GM12874 (cell line): ENCODE results near the gene ITPR3.
A peak's percentile ranks its signal among the peaks of the same experiment; 100 is the strongest.

Experiments
- TF ChIP-seq, protein P1 (sequence below): IDR thresholded peaks from 2 replicates; pipeline ENCODE4 v1.5.1; 2011; ENCODE audit warnings: low read depth, mild to moderate bottlenecking, control low read depth, low read length, moderate library complexity; ENCODE audit not compliant: insufficient read depth

Gene ITPR3

DNA sequence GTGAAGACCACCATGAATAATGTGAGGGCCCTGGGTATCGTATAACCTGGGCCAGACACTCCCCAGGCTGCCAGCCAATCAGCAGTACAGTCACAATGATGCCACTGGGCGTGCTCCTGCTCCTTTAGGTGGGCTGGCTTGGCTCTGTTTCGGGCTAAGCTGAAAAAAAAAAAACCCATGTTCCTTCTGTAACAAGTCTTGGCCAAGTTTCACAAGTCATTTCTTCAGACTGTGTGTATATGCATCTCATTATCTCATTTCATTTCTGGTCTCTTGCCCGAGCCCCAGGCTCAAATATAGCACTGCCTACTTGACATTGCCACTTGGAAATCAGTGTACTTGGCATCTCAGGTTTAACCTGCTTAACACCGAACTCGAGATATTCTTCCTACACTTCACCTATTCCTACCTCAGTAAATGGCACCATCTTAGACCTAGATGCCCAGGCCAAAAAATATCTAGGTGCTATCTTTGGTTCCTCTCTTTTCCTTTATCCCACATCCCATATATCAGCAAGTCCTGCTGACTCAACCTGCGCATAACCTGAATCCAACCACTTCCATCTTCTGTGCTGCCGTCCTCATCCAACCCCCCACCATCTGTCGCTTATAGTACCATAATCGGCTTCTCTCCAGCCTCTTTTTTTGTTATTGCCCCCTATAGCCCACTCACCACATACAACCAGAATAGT lies 88.6 kb downstream of the ITPR3 start:
- TF ChIP-seq, protein P1, sequence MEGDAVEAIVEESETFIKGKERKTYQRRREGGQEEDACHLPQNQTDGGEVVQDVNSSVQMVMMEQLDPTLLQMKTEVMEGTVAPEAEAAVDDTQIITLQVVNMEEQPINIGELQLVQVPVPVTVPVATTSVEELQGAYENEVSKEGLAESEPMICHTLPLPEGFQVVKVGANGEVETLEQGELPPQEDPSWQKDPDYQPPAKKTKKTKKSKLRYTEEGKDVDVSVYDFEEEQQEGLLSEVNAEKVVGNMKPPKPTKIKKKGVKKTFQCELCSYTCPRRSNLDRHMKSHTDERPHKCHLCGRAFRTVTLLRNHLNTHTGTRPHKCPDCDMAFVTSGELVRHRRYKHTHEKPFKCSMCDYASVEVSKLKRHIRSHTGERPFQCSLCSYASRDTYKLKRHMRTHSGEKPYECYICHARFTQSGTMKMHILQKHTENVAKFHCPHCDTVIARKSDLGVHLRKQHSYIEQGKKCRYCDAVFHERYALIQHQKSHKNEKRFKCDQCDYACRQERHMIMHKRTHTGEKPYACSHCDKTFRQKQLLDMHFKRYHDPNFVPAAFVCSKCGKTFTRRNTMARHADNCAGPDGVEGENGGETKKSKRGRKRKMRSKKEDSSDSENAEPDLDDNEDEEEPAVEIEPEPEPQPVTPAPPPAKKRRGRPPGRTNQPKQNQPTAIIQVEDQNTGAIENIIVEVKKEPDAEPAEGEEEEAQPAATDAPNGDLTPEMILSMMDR = no peak

DNA sequence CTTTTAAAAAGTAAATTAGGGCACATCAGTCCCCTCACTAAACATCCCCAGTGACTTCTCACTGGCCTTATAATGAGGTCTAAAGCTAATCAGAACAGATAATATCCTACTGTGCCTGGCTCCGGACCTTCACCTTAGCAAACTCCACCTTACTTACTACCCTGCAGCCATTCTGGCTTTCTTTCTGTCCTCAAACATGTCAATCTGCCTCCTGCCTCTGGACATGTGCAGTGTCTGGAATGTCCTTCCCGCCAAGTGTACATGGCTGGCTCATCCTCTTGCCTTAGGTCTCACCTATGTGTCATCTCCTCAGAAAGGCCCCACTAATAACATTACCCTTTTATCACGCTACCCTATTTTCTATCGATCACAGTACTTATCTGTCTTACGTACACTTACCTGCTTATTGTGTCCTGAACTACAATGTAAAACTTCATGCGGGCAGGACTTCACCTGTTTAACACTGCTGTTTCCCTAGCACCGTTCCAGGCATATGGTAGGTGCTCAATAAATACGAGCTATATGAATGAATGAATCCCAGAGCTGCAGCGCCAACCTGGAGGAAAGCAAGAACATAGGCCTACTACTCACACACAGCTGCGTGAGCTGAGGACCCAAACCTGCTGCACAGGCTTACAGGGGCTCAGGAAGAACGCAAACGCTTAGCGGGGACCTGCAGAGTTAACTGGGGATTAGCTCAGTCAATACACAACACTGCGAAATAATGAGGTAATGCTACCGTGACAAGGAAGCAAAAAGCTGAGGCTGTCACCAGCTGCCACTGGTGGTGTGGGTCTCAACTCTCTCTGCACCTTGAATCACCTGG lies 89.4 kb downstream of the ITPR3 start:
- TF ChIP-seq, protein P1 = no peak

DNA sequence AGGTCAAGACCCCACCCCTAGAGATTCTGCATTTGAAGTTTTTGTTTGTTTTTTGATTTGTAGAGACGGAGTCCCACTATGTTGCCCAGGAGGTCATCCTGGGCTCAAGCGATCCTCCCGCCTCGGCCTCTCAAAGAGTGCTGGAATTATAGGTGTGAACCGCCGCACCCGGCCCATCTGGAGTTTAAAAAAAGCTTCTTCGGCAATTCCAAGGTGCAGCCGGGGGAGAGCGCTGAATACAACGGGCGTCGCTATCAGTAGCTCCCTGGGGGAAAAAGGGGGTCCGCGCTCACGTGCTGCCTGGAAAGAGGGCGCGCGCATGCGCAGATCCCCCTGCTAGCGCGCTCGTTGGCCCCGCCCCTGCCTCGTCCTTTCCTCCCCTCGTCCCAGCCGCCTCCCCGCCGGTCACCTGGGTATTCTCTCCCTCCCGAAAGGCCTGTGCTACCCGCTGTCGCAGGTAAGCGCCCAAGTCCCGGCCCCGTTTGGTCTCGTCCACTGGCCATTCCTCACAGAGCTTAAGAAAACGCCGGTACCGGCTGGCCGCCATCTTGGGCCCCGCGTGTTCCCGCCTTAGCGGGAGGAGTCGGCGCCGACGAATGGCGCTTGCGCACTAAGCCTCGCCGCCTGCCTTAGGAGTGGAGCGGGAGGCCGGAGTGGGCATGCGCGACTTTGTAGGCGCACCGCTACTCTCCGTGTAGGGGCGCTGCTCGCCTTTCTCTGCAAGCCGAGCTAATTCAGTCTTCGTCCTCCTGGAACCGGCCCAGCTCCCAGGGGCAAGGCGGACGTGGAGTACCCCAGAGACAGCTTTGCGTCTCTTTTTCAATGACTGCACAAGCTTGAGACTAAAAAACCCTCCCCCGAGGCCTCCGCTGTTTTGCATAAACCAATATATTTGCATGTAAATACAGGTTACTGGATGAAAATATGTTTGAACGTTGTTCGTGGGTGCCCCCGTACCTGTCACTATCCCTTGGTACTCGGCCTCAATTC lies 90.3 kb downstream of the ITPR3 start, which contains the start of gene UQCC2:
TSS of gene UQCC2 (minus strand) at position 561 of the 990 bp plus-strand sequence. CDS start at position 547, 14 bp downstream.
- TF ChIP-seq, protein P1 = peak; percentile 63

DNA sequence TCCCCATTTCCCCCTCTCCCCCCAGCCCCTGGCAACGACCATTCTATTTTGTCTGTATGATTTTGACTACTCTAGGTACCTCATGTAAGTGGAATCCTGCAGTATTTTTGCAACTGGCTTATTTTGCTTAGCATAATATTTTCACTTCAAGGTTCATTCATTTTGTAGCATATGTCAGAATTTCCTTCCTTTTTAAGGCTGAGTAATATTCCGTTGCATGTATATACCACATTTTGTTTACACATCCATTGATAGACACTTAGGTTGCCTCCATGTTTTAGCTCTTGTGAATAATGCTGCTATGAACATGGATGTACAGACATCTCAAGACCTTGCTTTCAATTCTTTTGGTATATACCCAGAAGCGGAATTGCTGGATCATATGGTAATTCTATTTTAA lies 91.8 kb downstream of the ITPR3 start:
- TF ChIP-seq, protein P1 = no peak

DNA sequence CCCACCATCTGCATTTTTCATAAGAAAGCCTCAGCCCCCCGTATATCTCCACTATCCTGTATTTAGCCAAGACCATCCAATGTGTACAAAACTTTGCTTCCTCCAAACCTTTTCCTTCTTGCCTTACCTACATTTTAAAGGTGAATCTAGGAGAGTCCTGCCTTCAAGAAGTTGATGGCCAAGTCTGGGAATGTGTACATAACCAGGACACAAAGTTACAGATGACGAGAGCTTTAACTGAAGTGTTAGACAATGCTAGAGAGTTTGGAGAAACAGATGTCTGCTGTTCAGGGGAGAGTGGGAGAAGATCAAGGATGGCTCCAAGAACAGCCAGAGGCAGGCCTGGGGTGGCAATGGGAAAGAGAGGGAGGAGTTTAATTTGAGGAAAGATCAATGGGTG lies 92.7 kb downstream of the ITPR3 start:
- TF ChIP-seq, protein P1 = no peak

DNA sequence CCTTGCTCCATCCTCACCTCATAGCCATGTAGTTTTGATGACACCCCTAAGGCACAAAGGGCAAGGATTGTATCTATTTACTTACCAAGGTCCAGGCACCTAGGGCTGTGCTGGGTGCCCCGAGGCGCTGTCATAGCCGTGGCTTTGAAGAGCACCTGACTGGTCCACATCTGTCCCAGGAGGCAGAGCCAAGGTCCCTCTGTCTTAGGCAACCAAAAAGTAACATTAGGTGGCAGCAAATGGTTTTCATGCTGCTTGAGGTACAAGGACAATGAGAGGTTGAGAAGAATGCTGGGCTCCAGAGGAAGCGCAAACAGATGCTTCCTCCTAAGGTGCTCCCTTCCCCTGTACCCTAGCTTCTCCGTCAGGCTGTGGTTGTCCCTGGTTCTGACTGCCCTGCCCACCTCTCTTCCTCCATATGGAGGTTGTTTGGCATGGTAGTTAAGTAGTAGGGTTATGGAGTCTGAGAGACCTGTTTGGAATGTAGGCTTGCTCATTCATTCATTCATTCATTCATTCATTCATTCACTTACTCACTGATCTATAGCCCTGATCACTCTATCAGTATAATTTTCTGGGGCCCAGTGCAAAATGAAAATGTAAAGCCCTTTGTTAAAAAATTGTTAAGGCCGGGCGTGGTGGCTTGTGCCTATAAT lies 93.4 kb downstream of the ITPR3 start:
- TF ChIP-seq, protein P1 = no peak
